ENCODE results near the gene MEIS2.

MEIS2 gene

GRCh38 chr15:37100109-37100965 lies at the start of gene MEIS2:
Gene MEIS2 (minus strand): TSS chr15:37100549. CDS start chr15:37099466, 1,083 bp downstream.
- H3K27ac Mint-ChIP-seq, result peak within 1 kb of the TSS; percentile 73
- H3K9me3 Mint-ChIP-seq, result no peaks in the 10 kb centered on the region
- intact Hi-C loops (cut with micrococcal nuclease), result loop anchor here (10.0 kb wide), 1 partner anchor 216 kb away; no protein-coding TSS in a partner anchor
- H3K4me1 Mint-ChIP-seq (ENCODE audit: low read depth), result peaks cover 53% of the 10 kb centered on the region
- H3K27me3 Mint-ChIP-seq, result peaks cover 98% of the 10 kb centered on the region
- peak within 1 kb of the TSS; percentile 88 for H3K4me3 Mint-ChIP-seq
- H3K36me3 Mint-ChIP-seq (ENCODE audit: low read depth), result peaks cover 15% of the 10 kb centered on the region

- H3K4me1 Mint-ChIP-seq (ENCODE audit: low read depth), result no peaks in the 10 kb centered on the region
- no peak overlapping the region for H3K27ac Mint-ChIP-seq
- no peak overlapping the region for H3K4me3 Mint-ChIP-seq
- intact Hi-C loops (cut with micrococcal nuclease), result no loop called here
- no peaks in the 10 kb centered on the region for H3K36me3 Mint-ChIP-seq (ENCODE audit: low read depth)
- H3K27me3 Mint-ChIP-seq, result no peaks in the 10 kb centered on the region
- H3K9me3 Mint-ChIP-seq, result no peaks in the 10 kb centered on the region
These were observed 48.8 kb upstream of the MEIS2 start for GRCh38 chr15:37149146-37149545.

GRCh38 chr15:37148714-37149113 lies 48.4 kb upstream of the MEIS2 start:
- no peak overlapping the region for H3K27ac Mint-ChIP-seq
- H3K36me3 Mint-ChIP-seq (ENCODE audit: low read depth), result no peaks in the 10 kb centered on the region
- H3K4me1 Mint-ChIP-seq (ENCODE audit: low read depth), result no peaks in the 10 kb centered on the region
- H3K9me3 Mint-ChIP-seq, result no peaks in the 10 kb centered on the region
- intact Hi-C loops (cut with micrococcal nuclease), result no loop called here
- no peak overlapping the region for H3K4me3 Mint-ChIP-seq
- H3K27me3 Mint-ChIP-seq, result no peaks in the 10 kb centered on the region

- Mint-ChIP-seq H3K27ac (no peak overlapping the region), H3K36me3 (ENCODE audit: low read depth) (no peaks in the 10 kb centered on the region), H3K9me3 (no peaks in the 10 kb centered on the region), H3K4me1 (ENCODE audit: low read depth) (no peaks in the 10 kb centered on the region), H3K27me3 (peaks cover under 1% of the 10 kb centered on the region), H3K4me3 (no peak overlapping the region)
- intact Hi-C loops (cut with micrococcal nuclease), result no loop called here
These were observed 43.0 kb upstream of the MEIS2 start for GRCh38 chr15:37143351-37143750.

DNA sequence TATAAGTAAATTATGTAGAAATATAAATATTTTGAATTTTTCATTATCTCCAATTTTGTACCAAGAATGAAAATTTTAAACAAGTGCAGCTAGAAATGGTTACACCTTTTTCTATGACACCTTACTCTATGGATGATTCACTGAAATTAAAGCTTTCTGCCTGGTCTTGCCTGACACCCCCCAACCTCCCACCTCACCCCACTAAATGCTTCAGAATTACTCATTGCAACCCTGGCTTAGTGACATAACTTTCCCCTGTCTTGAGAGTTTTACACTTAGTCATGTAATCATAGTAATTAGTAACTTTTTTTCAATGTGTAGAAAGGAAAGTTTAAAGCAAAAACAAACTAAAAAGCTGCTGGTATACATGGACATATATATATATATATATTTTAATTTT lies 42.0 kb upstream of the MEIS2 start:
- intact Hi-C loops (cut with micrococcal nuclease), result no loop called here
- Mint-ChIP-seq H3K4me3 (no peak overlapping the region), H3K4me1 (ENCODE audit: low read depth) (no peaks in the 10 kb centered on the region), H3K27ac (no peak overlapping the region), H3K27me3 (peaks cover 4% of the 10 kb centered on the region), H3K36me3 (ENCODE audit: low read depth) (no peaks in the 10 kb centered on the region), H3K9me3 (no peaks in the 10 kb centered on the region)

- H3K4me1 Mint-ChIP-seq (ENCODE audit: low read depth), result no peaks in the 10 kb centered on the region
- H3K4me3 Mint-ChIP-seq, result no peak overlapping the region
- no peaks in the 10 kb centered on the region for H3K36me3 Mint-ChIP-seq (ENCODE audit: low read depth)
- intact Hi-C loops (cut with micrococcal nuclease), result no loop called here
- H3K27ac Mint-ChIP-seq, result no peak overlapping the region
- no peaks in the 10 kb centered on the region for H3K9me3 Mint-ChIP-seq
- H3K27me3 Mint-ChIP-seq, result peaks cover 4% of the 10 kb centered on the region
These were observed 40.2 kb upstream of the MEIS2 start for GRCh38 chr15:37140531-37141058.

DNA sequence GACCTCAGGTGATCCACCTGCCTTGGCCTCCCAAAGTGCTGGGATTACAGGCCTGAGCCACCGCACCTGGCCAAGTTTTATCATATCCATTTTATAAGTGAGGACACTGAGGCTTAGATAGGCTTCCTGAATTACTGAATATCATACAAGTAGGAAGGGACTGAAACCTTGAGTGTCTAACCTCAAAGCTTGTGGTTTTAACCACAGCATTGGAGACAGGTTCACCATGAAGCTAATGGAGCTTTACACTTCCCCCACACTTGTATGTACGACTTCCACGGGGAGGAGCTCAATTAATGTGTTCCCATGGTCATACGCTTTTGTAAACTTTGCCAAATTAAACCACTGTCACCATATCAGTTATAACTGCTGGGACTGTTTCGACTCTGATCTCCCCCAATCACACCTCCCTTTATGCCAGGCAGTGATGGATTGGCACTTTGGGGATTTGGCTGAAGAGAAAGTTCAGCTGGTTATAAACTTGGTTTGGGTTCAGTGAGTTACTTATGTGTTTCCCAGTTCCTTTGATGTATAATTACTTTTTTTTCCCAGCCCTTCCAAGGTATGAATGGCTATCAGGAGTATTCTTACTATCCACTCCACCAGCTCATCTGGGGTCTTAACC lies 38.4 kb upstream of the MEIS2 start:
- no peaks in the 10 kb centered on the region for H3K4me1 Mint-ChIP-seq (ENCODE audit: low read depth)
- no peak overlapping the region for H3K27ac Mint-ChIP-seq
- no peaks in the 10 kb centered on the region for H3K36me3 Mint-ChIP-seq (ENCODE audit: low read depth)
- no peaks in the 10 kb centered on the region for H3K9me3 Mint-ChIP-seq
- peaks cover 4% of the 10 kb centered on the region for H3K27me3 Mint-ChIP-seq
- no peak overlapping the region for H3K4me3 Mint-ChIP-seq
- intact Hi-C loops (cut with micrococcal nuclease), result loop anchor here (5.0 to 10.0 kb wide), 2 partner anchors 494 to 1621 kb away; no protein-coding TSS in a partner anchor

DNA sequence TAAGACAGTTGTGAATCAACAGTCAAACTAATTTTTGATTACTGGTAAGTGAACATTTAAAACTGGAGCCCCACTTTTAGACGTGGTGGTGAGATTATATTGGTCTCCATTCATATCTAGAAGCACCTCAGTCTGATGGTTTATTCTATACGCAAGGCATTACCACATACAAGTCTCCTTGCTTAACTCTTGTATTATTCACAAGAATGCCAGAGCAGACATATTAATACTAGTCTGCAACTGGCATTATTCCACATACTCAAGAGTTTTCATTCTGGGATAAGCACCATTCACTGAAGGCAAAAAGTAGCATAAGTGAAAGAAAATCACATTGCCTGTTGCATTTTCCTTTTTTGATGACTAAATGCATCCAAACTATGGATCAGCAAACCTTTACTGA lies 36.9 kb upstream of the MEIS2 start:
- Mint-ChIP-seq H3K4me3 (no peak overlapping the region), H3K27me3 (peaks cover 6% of the 10 kb centered on the region), H3K4me1 (ENCODE audit: low read depth) (no peaks in the 10 kb centered on the region), H3K36me3 (ENCODE audit: low read depth) (no peaks in the 10 kb centered on the region), H3K9me3 (no peaks in the 10 kb centered on the region), H3K27ac (no peak overlapping the region)
- intact Hi-C loops (cut with micrococcal nuclease), result loop anchor here (5.0 to 10.0 kb wide), 2 partner anchors 492 to 1620 kb away; no protein-coding TSS in a partner anchor

DNA sequence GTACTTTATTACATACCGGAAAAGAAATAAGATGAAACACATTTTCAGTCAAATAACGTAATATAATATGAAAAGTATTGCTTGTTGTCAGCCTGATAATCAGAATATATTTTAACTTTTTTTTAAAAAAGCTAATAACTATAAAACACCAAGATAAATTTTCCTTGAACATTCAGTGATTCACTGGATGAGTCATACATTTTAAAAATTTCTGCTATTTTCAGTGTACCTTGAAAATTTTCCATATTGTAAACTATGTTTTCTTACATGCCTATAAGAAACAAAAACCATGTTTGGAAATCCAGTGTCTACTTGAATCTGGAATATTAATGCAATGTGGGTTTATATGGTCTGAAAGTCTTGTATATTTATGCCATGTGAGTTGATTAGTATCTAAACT lies 36.3 kb upstream of the MEIS2 start:
- Mint-ChIP-seq H3K27ac (no peak overlapping the region), H3K9me3 (no peaks in the 10 kb centered on the region), H3K36me3 (ENCODE audit: low read depth) (no peaks in the 10 kb centered on the region), H3K4me1 (ENCODE audit: low read depth) (no peaks in the 10 kb centered on the region), H3K27me3 (peaks cover 6% of the 10 kb centered on the region), H3K4me3 (no peak overlapping the region)
- intact Hi-C loops (cut with micrococcal nuclease), result loop anchor here (5.0 to 10.0 kb wide), 2 partner anchors 492 to 1619 kb away; no protein-coding TSS in a partner anchor

- peaks cover 9% of the 10 kb centered on the region for H3K27me3 Mint-ChIP-seq
- H3K36me3 Mint-ChIP-seq (ENCODE audit: low read depth), result no peaks in the 10 kb centered on the region
- H3K4me3 Mint-ChIP-seq, result no peak overlapping the region
- no peak overlapping the region for H3K27ac Mint-ChIP-seq
- intact Hi-C loops (cut with micrococcal nuclease), result loop anchor here (2.0 to 10.0 kb wide), 3 partner anchors 490 to 1618 kb away; no protein-coding TSS in a partner anchor
- no peaks in the 10 kb centered on the region for H3K9me3 Mint-ChIP-seq
- H3K4me1 Mint-ChIP-seq (ENCODE audit: low read depth), result no peaks in the 10 kb centered on the region
These were observed 34.9 kb upstream of the MEIS2 start for GRCh38 chr15:37135225-37135624.

DNA sequence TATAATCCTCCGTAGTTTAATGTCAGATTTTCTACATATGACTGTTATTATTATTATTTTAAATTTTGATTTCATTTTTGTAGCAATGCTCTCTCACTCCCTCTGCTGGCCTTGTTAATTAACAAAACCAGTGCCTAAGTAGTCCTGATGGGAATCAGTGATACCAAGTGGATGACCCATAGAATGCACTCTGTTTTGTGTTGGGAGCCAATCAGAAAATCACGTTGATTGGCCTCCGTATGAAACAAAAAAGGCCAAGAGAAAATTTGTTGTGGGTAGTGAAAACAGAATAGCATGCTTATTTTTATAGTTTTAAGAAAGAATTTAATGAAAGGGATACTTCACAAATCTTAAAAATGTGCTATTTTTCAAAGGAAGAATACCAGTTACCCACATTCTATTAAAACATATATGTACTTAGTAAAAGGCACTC lies 34.4 kb upstream of the MEIS2 start:
- intact Hi-C loops (cut with micrococcal nuclease), result loop anchor here (2.0 to 10.0 kb wide), 3 partner anchors 490 to 1617 kb away; no protein-coding TSS in a partner anchor
- no peaks in the 10 kb centered on the region for H3K9me3 Mint-ChIP-seq

DNA sequence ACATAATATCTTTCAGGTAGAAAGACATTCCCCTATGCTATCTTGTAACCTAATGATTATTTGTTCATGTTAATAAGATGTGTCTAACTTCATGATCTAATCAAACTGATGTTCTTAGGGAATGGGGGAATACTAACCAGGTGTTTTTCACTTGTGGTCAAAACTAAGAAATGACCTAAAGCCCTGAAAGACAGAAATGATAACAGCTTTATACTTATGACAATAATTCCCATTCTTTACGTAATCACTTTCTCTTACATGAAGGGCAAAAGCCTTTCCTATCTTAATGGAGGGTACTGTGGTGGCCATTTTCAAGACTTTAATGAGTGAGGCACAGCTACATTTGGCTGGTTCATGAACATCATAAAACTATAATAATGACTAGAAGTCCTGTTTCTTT lies 33.9 kb upstream of the MEIS2 start:
- Mint-ChIP-seq H3K4me3 (no peak overlapping the region), H3K4me1 (ENCODE audit: low read depth) (no peaks in the 10 kb centered on the region), H3K36me3 (ENCODE audit: low read depth) (no peaks in the 10 kb centered on the region), H3K27me3 (peaks cover 11% of the 10 kb centered on the region), H3K9me3 (no peaks in the 10 kb centered on the region), H3K27ac (no peak overlapping the region)
- intact Hi-C loops (cut with micrococcal nuclease), result loop anchor here (2.0 to 10.0 kb wide), 2 partner anchors 489 to 633 kb away; no protein-coding TSS in a partner anchor

More for the DNA sequence above, 34.4 kb upstream of the MEIS2 start:
- H3K36me3 Mint-ChIP-seq (ENCODE audit: low read depth), result no peaks in the 10 kb centered on the region
- H3K27me3 Mint-ChIP-seq, result peaks cover 9% of the 10 kb centered on the region
- H3K4me1 Mint-ChIP-seq (ENCODE audit: low read depth), result no peaks in the 10 kb centered on the region
- H3K27ac Mint-ChIP-seq, result no peak overlapping the region
- H3K4me3 Mint-ChIP-seq, result no peak overlapping the region

DNA sequence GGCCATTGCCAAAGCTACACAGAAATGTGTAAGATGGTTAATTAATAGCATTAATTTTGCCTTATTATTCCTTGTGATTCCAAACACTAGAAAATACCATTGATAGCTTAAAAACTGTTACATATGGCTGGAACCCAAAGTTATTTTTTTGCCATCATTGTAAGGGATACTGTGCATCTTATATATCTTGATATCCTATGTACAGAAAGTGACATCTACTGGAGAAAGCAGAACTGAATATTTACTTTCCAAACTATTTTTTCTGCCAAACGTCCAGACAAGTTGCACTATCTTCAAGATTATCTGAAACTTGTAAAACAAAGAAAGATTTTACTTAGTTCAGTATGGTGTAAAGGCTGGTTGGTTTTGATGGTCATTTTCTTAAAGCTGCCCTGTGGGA lies 33.3 kb upstream of the MEIS2 start:
- H3K9me3 Mint-ChIP-seq, result no peaks in the 10 kb centered on the region
- intact Hi-C loops (cut with micrococcal nuclease), result loop anchor here (2.0 to 10.0 kb wide), 2 partner anchors 489 to 633 kb away; no protein-coding TSS in a partner anchor
- H3K36me3 Mint-ChIP-seq (ENCODE audit: low read depth), result no peaks in the 10 kb centered on the region
- H3K27me3 Mint-ChIP-seq, result peaks cover 11% of the 10 kb centered on the region
- H3K27ac Mint-ChIP-seq, result no peak overlapping the region
- H3K4me1 Mint-ChIP-seq (ENCODE audit: low read depth), result no peaks in the 10 kb centered on the region
- H3K4me3 Mint-ChIP-seq, result no peak overlapping the region

Data from dendritic cell treated with granulocyte-macrophage colony-stimulating factor and Interleukin-4, amounts not matched to agents 40 ng/mL and 50 ng/mL, for 4 days (primary cell).